T-cell (primary cell): ENCODE measurements around the gene CAB39. TPM values are rescaled to one million over a fixed set of nuclear protein-coding genes. Genes with fewer than 3 reads are reported as not detected.

Experiments
- ATAC-seq, 4 experiments: fragments of 200-7000 bp in 3 of 4; fragments of 150-1000 bp in 1 of 4; cut with Tn5 transposase; replicated peaks in 1 of 4; 1 replicate in 3 of 4; 2 replicates in 1 of 4; pipeline ENCODE4 v1.10.0; 2021; ENCODE audit warnings: moderate library complexity in 3 of 4, mild to moderate bottlenecking in 2 of 4, moderate number of reproducible peaks in 1 of 4
- CTCF ChIA-PET, 2 donors: fragments of 300-600 bp; sonication (Branson Sonifier 250); formaldehyde crosslinking; loops; one replicate each; lab custom pipeline; 2022; ENCODE audit warnings: antibody characterized with exemption in 2 of 2; lab: Charles Lee
- POLR2A ChIA-PET, 2 donors: fragments of 300-600 bp; sonication (Branson Sonifier 250); formaldehyde crosslinking; loops; one replicate each; lab custom pipeline; 2022; ENCODE audit warnings: antibody characterized with exemption in 2 of 2; lab: Charles Lee
- DNase-seq, 35 experiments: peaks; one replicate each; pipeline versions ENCODE4 v3.0.0 to v3.0.0-alpha.2; 2013 to 2023
- H3K27ac ChIP-seq: one replicate; pipeline ENCODE4 v1.5.1; 2013; ENCODE audit warnings: low read length
- H3K27me3 ChIP-seq, 2 experiments: replicated peaks in 1 of 2; 1 replicate in 1 of 2; 2 replicates in 1 of 2; pipeline versions ENCODE4 v1.6.1 to v1.7.0; 2013; ENCODE audit warnings: low read length in 1 of 2, mixed read lengths in 1 of 2; ENCODE audit not compliant: control insufficient read depth in 2 of 2, insufficient read depth in 2 of 2; ENCODE audit errors: extremely low read depth in 1 of 2
- H3K36me3 ChIP-seq, 2 donors: 1 replicate in 1 of 2; 2 replicates in 1 of 2; pipeline versions ENCODE4 v1.6.1 to v1.7.0; 2013; ENCODE audit warnings: low read length in 1 of 2; ENCODE audit not compliant: control insufficient read depth in 2 of 2, insufficient read depth in 1 of 2; ENCODE audit errors: extremely low read depth in 1 of 2
- H3K4me1 ChIP-seq, 2 experiments: 1 replicate in 1 of 2; 2 replicates in 1 of 2; pipeline versions ENCODE4 v1.6.1 to v1.7.0; 2013; ENCODE audit warnings: low read length in 2 of 2, mixed read lengths in 1 of 2; ENCODE audit not compliant: insufficient read depth in 2 of 2, control insufficient read depth in 1 of 2; ENCODE audit errors: extremely low read depth in 1 of 2
- H3K4me3 ChIP-seq, 2 donors: 1 replicate in 1 of 2; 2 replicates in 1 of 2; pipeline versions ENCODE4 v1.5.1 to v1.7.0; 2013; ENCODE audit warnings: mild to moderate bottlenecking in 2 of 2, low read length in 1 of 2, moderate library complexity in 1 of 2; ENCODE audit not compliant: control insufficient read depth in 1 of 2; ENCODE audit errors: extremely low read depth in 1 of 2
- H3K9me3 ChIP-seq: 2 replicates; pipeline ENCODE4 v1.7.0; 2013
- H3K27ac Mint-ChIP-seq, 2 donors: one replicate each; pipeline ENCODE4 v1.8.0; 2020 to 2021; ENCODE audit warnings: mild to moderate bottlenecking in 2 of 2, mixed read lengths in 2 of 2
- H3K27me3 Mint-ChIP-seq, 2 donors: one replicate each; pipeline ENCODE4 v1.8.0; 2021 to 2022; ENCODE audit warnings: mixed read lengths in 2 of 2
- H3K36me3 Mint-ChIP-seq: one replicate; pipeline ENCODE4 v1.8.0; 2021; ENCODE audit warnings: mixed read lengths
- H3K4me1 Mint-ChIP-seq, 3 donors: one replicate each; pipeline ENCODE4 v1.8.0; 2020 to 2022; ENCODE audit warnings: mixed read lengths in 3 of 3, mild to moderate bottlenecking in 1 of 3
- H3K4me3 Mint-ChIP-seq, 3 donors: one replicate each; pipeline ENCODE4 v1.8.0; 2020 to 2022; ENCODE audit warnings: mild to moderate bottlenecking in 3 of 3, mixed read lengths in 3 of 3, moderate library complexity in 3 of 3
- H3K9me3 Mint-ChIP-seq, 3 donors: one replicate each; pipeline ENCODE4 v1.8.0; 2020 to 2022; ENCODE audit warnings: mixed read lengths in 3 of 3
- WGBS: methylation state at CpG from one replicate; pipeline ENCODE4 v1.1.5; 2013; ENCODE audit warnings: missing lambda C conversion rate; ENCODE audit not compliant: insufficient coverage; 5-methylcytosine and 5-hydroxymethylcytosine counted together
- total RNA-seq, 35 experiments: library from RNA in 6 of 35; stranded (reverse) in 6 of 35; fragments of 120-200 nt in 1 of 35; gene quantifications; one replicate each; pipeline versions ENCODE4 v1.2.1 to v1.2.4 and lab custom pipeline; 2013 to 2026

Gene CAB39
- total RNA-seq, 5 donors from 2014 or later (not counting 1 experiment from before 2014, with no cell fraction given) = 91.7 to 102 (median 96.7) TPM

- no peak overlapping the region for H3K4me3 ChIP-seq
- peak overlapping the region; percentile 50 to 68 for H3K27ac Mint-ChIP-seq
- no peak for ATAC-seq
- ChIA-PET CTCF (no interaction called here), POLR2A (interaction anchor here in 1 of 2 donors (0.7 kb wide), 1 partner anchor 304 kb away, joined by 8 read pairs; no protein-coding TSS in a partner anchor)
- H3K4me1 ChIP-seq = peaks cover 25 to 35% of the 10 kb centered on the region in 2 experiments
- DNase-seq = no peak
- no peaks in the 10 kb centered on the region for H3K27me3 Mint-ChIP-seq
- H3K9me3 Mint-ChIP-seq = no peaks in the 10 kb centered on the region
- H3K27me3 ChIP-seq = no peaks in the 10 kb centered on the region
- no peak overlapping the region for H3K27ac ChIP-seq
- H3K9me3 ChIP-seq = no peaks in the 10 kb centered on the region
- H3K36me3 Mint-ChIP-seq = peaks cover 46% of the 10 kb centered on the region
- H3K4me3 Mint-ChIP-seq = no peak overlapping the region
- H3K36me3 ChIP-seq = no peaks in the 10 kb centered on the region
- WGBS = 90% methylated on average over 2 of the region's 4 CpGs
- peaks cover 93 to 96% (median 93%) of the 10 kb centered on the region in 3 donors for H3K4me1 Mint-ChIP-seq
Measured at GRCh38 chr2:230775737-230776136, 63.1 kb downstream of the CAB39 start.

- Histone ChIP-seq H3K27ac (peak overlapping the region; percentile 9), H3K4me1 (peaks cover 24 to 37% of the 10 kb centered on the region in 2 experiments), H3K4me3 (no peak overlapping the region), H3K36me3 (no peaks in the 10 kb centered on the region), H3K27me3 (no peaks in the 10 kb centered on the region), H3K9me3 (no peaks in the 10 kb centered on the region)
- WGBS = no CpG with 5 or more reads among the region's 3 CpGs
- Mint-ChIP-seq H3K4me3 (no peak overlapping the region), H3K36me3 (peaks cover 47% of the 10 kb centered on the region), H3K4me1 (peaks cover 89 to 93% (median 92%) of the 10 kb centered on the region in 3 donors), H3K27ac (peak overlapping the region; percentile 83 to 85), H3K27me3 (no peaks in the 10 kb centered on the region), H3K9me3 (no peaks in the 10 kb centered on the region)
- ATAC-seq (no peak), DNase-seq (no peak)
- POLR2A ChIA-PET = no interaction called here
- CTCF ChIA-PET = interaction anchor here in 1 of 2 donors (0.8 to 1.0 kb wide), 2 partner anchors 11 to 16 kb away, joined by 3 to 4 read pairs; no protein-coding TSS in a partner anchor
Measured at GRCh38 chr2:230777721-230778120, 65.1 kb downstream of the CAB39 start.

DNA sequence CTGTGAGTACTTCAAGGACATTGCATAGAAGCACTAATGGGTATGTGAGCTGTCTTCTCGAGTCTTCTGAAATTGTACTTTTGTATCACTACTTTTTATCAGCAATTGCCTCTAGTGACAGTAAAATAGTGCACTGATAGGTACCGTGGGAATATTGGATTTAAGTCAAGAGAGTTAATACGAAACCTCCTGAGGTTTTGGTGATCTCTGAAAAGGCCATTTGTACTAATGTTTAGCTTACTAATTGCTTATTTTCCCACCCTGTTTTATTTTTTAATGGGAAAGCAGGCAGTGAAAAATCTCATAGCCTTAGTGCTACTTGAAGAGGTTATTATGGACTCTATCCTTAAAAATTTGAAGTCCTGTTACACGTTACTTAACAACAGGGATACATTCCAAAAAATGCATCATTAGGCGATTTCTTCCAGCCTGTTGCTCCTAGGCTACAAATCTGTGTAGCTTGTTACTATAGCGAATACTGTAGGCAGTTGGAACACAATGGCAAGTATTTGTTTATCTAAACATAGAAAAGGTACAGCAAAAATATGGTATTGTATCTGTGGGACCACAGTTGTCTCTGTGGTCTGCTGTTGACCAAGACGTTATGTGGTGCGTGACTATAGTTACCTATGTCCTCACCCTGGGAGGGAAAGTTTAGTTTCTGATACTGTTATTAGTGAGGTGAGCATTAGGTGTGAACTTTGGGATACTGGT, 65.9 kb downstream of the CAB39 start:
- no peaks in the 10 kb centered on the region for H3K27me3 Mint-ChIP-seq
- no peaks in the 10 kb centered on the region for H3K9me3 ChIP-seq
- POLR2A ChIA-PET = interaction anchor here in 1 of 2 donors (0.6 kb wide), 1 partner anchor 52 kb away, joined by 3 read pairs; no protein-coding TSS in a partner anchor
- peak overlapping the region; percentile 9 for H3K27ac ChIP-seq
- H3K4me3 Mint-ChIP-seq = peak overlapping the region in 1 of 3 donors; percentile 11
- no peak for ATAC-seq
- H3K4me1 ChIP-seq = peaks cover 17 to 38% of the 10 kb centered on the region in 2 experiments
- no peaks in the 10 kb centered on the region for H3K36me3 ChIP-seq
- H3K4me1 Mint-ChIP-seq = peaks cover 81 to 91% (median 91%) of the 10 kb centered on the region in 3 donors
- WGBS = no CpG with 5 or more reads among the region's 8 CpGs
- H3K4me3 ChIP-seq = no peak overlapping the region
- H3K9me3 Mint-ChIP-seq = no peaks in the 10 kb centered on the region
- no peak for DNase-seq
- H3K27ac Mint-ChIP-seq = peak overlapping the region; percentile 83 to 85
- H3K27me3 ChIP-seq = no peaks in the 10 kb centered on the region
- H3K36me3 Mint-ChIP-seq = peaks cover 41% of the 10 kb centered on the region
- CTCF ChIA-PET = interaction anchor here in 1 of 2 donors (0.8 kb wide), 1 partner anchor 16 kb away, joined by 4 read pairs; no protein-coding TSS in a partner anchor

DNA sequence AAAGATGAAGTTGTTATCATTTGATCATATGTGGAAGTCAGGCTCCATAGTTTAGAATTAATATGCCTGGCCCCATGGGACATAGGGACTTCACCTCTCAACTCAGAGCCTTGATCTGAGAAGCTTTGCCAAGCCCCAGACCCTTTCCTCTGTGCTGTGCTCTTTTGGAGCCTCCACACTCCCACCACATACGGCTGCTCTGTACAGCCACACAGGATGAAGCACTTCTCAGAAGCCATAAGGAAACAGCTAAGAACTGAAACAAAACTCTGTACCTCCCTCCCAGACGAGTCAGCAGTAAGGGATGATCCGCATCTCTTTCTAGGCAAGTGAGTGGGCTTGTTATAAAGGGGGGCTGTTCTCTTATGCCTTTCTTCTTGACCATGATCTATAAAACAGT, 66.5 kb downstream of the CAB39 start:
- WGBS = no CpG with 5 or more reads among the region's 3 CpGs
- Histone ChIP-seq H3K4me3 (no peak overlapping the region), H3K27ac (peak overlapping the region; percentile 30), H3K36me3 (no peaks in the 10 kb centered on the region), H3K9me3 (no peaks in the 10 kb centered on the region), H3K27me3 (no peaks in the 10 kb centered on the region), H3K4me1 (peaks cover 17 to 38% of the 10 kb centered on the region in 2 experiments)
- Mint-ChIP-seq H3K27ac (peak overlapping the region; percentile 77 to 86), H3K4me3 (peak overlapping the region in 2 of 3 donors; percentile 2 to 40), H3K27me3 (no peaks in the 10 kb centered on the region), H3K36me3 (peaks cover 42% of the 10 kb centered on the region), H3K4me1 (peaks cover 83 to 91% (median 90%) of the 10 kb centered on the region in 3 donors), H3K9me3 (no peaks in the 10 kb centered on the region)
- POLR2A ChIA-PET = interaction anchor here in 1 of 2 donors (0.6 kb wide), 1 partner anchor 38 kb away, joined by 3 read pairs; no protein-coding TSS in a partner anchor
- CTCF ChIA-PET = no interaction called here
- ATAC-seq (peak; percentile 50 to 74 (median 66)), DNase-seq (peak in 3 of 35 experiments; percentile 15 to 35 (median 31))

DNA sequence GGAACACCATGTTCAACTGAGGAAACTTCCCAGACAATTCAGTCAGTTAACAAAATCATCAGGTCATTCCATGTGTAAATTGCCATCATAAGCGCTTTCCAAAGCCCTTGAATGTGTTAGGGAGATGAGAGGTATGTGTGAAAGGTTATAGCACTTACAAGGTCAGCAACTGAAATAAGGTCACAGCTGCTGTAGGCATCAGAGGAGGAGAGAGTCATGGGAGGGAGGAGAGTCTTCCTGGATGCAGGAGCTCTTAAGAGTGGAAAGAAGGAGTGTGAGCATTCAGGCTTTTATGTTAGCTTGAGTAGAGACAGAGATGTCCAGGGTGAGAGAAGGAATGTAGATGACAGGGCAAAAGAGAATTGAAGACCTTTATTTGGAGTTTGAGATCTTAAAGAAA, 67.0 kb downstream of the CAB39 start:
- ATAC-seq (no peak), DNase-seq (no peak)
- Mint-ChIP-seq H3K27ac (peak overlapping the region; percentile 77 to 86), H3K27me3 (no peaks in the 10 kb centered on the region), H3K4me1 (peaks cover 83 to 93% (median 91%) of the 10 kb centered on the region in 3 donors), H3K36me3 (peaks cover 44% of the 10 kb centered on the region), H3K4me3 (peak overlapping the region in 2 of 3 donors; percentile 2 to 40), H3K9me3 (no peaks in the 10 kb centered on the region)
- Histone ChIP-seq H3K36me3 (peaks cover 0 to 3% of the 10 kb centered on the region in 2 donors), H3K4me3 (no peak overlapping the region), H3K27me3 (no peaks in the 10 kb centered on the region), H3K4me1 (peaks cover 17 to 38% of the 10 kb centered on the region in 2 experiments), H3K9me3 (no peaks in the 10 kb centered on the region), H3K27ac (peak overlapping the region; percentile 30)
- CTCF ChIA-PET = no interaction called here
- 100% methylated on average over 1 of the region's 1 CpG for WGBS
- POLR2A ChIA-PET = interaction anchor here in 1 of 2 donors (0.6 kb wide), 1 partner anchor 38 kb away, joined by 3 read pairs; no protein-coding TSS in a partner anchor

DNA sequence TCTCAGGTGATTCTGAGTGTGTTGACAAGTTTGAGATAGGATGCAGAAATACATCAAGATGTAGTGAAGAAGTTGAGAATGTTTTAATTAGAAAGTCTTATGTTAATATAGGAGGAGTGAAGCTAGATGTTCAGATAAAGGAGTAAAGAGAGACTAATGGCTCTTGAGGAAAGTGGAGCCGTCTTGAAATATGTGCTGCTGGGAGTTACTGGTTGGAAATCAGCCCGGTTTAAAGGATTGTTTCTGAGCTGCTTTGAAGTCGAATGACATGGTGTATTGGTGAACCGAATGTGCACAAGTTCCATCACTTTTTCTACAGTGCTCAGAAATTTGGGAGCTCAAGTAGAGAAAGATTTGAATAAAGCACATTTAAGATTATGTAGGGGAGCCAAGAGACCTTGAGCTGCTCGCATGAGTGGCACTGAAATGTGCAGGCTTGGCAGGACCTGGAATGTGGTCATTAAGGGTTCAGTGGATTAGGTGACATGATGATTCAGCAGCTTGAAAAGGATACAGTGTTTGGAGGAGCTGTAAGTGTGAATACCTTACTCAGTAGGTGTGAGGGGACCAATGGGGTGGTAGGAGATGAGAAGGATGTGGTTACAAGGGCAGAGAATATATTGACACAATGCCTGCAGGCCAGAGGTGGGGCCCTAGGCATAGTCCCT, 68.6 kb downstream of the CAB39 start:
- CTCF ChIA-PET = interaction anchor here in 1 of 2 donors (0.6 to 2.0 kb wide), 7 partner anchors 8 to 553 kb away, joined by 3 to 15 read pairs (median 3); no protein-coding TSS in a partner anchor
- no peaks in the 10 kb centered on the region for H3K27me3 Mint-ChIP-seq

More for the DNA sequence above, 68.6 kb downstream of the CAB39 start:
- no peaks in the 10 kb centered on the region for H3K9me3 ChIP-seq
- peak; percentile 89 to 99 (median 94) for ATAC-seq
- no peaks in the 10 kb centered on the region for H3K27me3 ChIP-seq
- 67% methylated on average over 5 of the region's 5 CpGs for WGBS
- peak overlapping the region; percentile 77 to 86 for H3K27ac Mint-ChIP-seq
- H3K4me1 Mint-ChIP-seq = peaks cover 77 to 87% (median 83%) of the 10 kb centered on the region in 3 donors
- DNase-seq = peak; percentile 7 to 71 (median 46)
- peaks cover 44% of the 10 kb centered on the region for H3K36me3 Mint-ChIP-seq
- H3K27ac ChIP-seq = peak overlapping the region; percentile 43
- no peaks in the 10 kb centered on the region for H3K9me3 Mint-ChIP-seq
- H3K4me3 Mint-ChIP-seq = peak overlapping the region in 2 of 3 donors; percentile 22 to 58
- no peak overlapping the region for H3K4me3 ChIP-seq
- POLR2A ChIA-PET = interaction anchor here in 1 of 2 donors (0.8 to 0.9 kb wide), 2 partner anchors 8 to 67 kb away, joined by 3 to 4 read pairs; no protein-coding TSS in a partner anchor
- peaks cover 0 to 6% of the 10 kb centered on the region in 2 donors for H3K36me3 ChIP-seq
- peaks cover 18 to 42% of the 10 kb centered on the region in 2 experiments for H3K4me1 ChIP-seq
